Peyer's patch (tissue), 4 donors: ENCODE data around the gene TINAGL1. TPM values are rescaled to one million over a fixed set of nuclear protein-coding genes. Genes with fewer than 3 reads are reported as not detected.

Experiments
- DNase-seq, 3 donors: peaks; one replicate each; pipeline ENCODE4 v3.0.0-alpha.2; 2017 to 2019
- H3K27ac ChIP-seq, 4 donors: fragments of 200-600 bp; sonication (generic); one replicate each; pipeline ENCODE4 v1.5.1; 2016 to 2019
- H3K27me3 ChIP-seq, 2 donors: fragments of 200-600 bp; sonication (generic); one replicate each; pipeline ENCODE4 v1.5.1; 2019
- H3K36me3 ChIP-seq, 3 donors: fragments of 200-600 bp; sonication (generic); one replicate each; pipeline ENCODE4 v1.5.1; 2016 to 2019
- H3K4me1 ChIP-seq, 4 donors: fragments of 200-600 bp; sonication (generic); one replicate each; pipeline ENCODE4 v1.5.1; 2016 to 2019
- H3K4me3 ChIP-seq, 4 donors: fragments of 200-600 bp; sonication (generic); 1 replicate in 3 of 4; 2 replicates in 1 of 4; pipeline ENCODE4 v1.5.1; 2016 to 2019; ENCODE audit warnings: mild to moderate bottlenecking in 1 of 4
- H3K9me3 ChIP-seq, 4 donors: fragments of 200-600 bp; sonication (generic); one replicate each; pipeline ENCODE4 v1.5.1; 2016 to 2019; ENCODE audit warnings: mild to moderate bottlenecking in 1 of 4
- POLR2A ChIP-seq, 2 donors: fragments of 450-650 bp; IDR thresholded peaks; one replicate each; pipeline ENCODE4 v1.5.1; 2017; ENCODE audit warnings: antibody characterized with exemption in 2 of 2, mild to moderate bottlenecking in 2 of 2, moderate library complexity in 2 of 2
- total RNA-seq, 4 donors: library from RNA; depleted of rRNA; stranded (reverse); fragments of >200 nt; gene quantifications; one replicate each; pipeline ENCODE4 v1.1.0, GENCODE V29; 2016
- TF ChIP-seq, protein P1 (sequence below), 6 experiments: fragments of 450-650 bp in 4 of 6; fragments of 200-600 bp in 2 of 6; sonication (generic) in 1 of 6; IDR thresholded peaks; one replicate each; pipeline ENCODE4 v1.5.1; 2017 to 2019; ENCODE audit warnings: antibody characterized with exemption in 6 of 6, mild to moderate bottlenecking in 3 of 6, moderate library complexity in 1 of 6

Gene TINAGL1
- total RNA-seq, 4 donors from 2014 or later, result 112 to 215 (median 192) TPM

DNA sequence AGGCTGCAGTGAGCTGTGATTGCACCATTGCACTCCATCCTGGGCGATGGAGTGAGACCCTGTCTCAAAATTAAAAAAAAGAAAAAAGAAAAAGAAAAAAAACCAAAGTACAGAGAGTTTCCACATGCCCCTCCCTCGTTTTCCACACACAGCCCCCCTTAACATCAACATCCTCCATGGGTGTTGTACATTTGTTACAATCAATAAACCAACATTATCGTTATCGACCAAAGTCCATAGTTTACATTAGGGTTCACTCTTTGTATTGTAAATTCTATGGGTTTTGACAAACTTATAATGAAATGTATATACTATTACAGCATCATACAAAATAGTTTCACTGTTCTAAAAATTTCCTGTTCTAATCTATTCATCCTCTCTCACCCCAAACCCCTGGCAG is 15.9 kb upstream of the TINAGL1 start:
- no peak overlapping the region for H3K27ac ChIP-seq
- TF ChIP-seq, protein P1, sequence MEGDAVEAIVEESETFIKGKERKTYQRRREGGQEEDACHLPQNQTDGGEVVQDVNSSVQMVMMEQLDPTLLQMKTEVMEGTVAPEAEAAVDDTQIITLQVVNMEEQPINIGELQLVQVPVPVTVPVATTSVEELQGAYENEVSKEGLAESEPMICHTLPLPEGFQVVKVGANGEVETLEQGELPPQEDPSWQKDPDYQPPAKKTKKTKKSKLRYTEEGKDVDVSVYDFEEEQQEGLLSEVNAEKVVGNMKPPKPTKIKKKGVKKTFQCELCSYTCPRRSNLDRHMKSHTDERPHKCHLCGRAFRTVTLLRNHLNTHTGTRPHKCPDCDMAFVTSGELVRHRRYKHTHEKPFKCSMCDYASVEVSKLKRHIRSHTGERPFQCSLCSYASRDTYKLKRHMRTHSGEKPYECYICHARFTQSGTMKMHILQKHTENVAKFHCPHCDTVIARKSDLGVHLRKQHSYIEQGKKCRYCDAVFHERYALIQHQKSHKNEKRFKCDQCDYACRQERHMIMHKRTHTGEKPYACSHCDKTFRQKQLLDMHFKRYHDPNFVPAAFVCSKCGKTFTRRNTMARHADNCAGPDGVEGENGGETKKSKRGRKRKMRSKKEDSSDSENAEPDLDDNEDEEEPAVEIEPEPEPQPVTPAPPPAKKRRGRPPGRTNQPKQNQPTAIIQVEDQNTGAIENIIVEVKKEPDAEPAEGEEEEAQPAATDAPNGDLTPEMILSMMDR (IDR thresholded peaks at IDR 0.05), result no peak
- no peak for TF ChIP-seq POLR2A (IDR thresholded peaks at IDR 0.05)
- H3K4me1 ChIP-seq, result no peaks in the 10 kb centered on the region
- H3K36me3 ChIP-seq, result no peaks in the 10 kb centered on the region
- H3K4me3 ChIP-seq, result no peak overlapping the region
- no peaks in the 10 kb centered on the region for H3K27me3 ChIP-seq
- no peaks in the 10 kb centered on the region for H3K9me3 ChIP-seq
- no peak for DNase-seq

DNA sequence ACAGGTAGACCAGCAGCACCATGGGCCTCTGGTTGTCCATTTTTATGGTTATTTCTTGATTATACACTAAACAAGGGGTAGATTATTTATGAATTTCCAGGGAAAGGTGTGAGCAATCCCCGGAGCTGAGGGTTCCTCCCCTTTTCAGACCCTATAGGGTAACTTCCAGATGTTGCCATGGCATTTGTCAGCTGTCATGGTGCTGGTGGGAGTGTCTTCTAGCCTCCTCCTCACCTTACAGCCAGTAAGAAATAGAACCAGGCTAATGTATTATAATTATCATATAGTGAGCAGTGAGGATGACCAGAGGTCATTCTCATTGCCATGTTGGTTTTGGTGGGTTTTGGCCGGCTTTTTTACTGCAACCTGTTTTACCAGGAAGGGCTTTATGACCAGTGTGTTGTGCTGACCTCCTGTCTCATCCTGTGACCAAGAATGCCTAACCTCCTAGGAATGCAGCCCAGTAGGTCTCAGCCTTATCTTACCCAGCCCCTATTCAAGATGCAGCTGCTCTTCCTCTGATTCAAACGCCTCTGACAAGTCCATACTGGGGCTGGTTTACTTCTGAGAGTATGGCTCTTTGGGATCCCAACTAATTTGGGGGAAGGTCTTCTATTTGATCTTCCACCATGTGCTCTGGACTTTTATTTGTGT is 13.5 kb upstream of the TINAGL1 start:
- H3K4me1 ChIP-seq, result no peaks in the 10 kb centered on the region
- TF ChIP-seq, protein P1 (IDR thresholded peaks at IDR 0.05), result no peak
- no peak for TF ChIP-seq POLR2A (IDR thresholded peaks at IDR 0.05)
- peak overlapping the region in 1 of 4 donors; percentile 26 for H3K27ac ChIP-seq
- no peak overlapping the region for H3K4me3 ChIP-seq
- H3K9me3 ChIP-seq, result no peaks in the 10 kb centered on the region
- H3K27me3 ChIP-seq, result no peaks in the 10 kb centered on the region
- no peaks in the 10 kb centered on the region for H3K36me3 ChIP-seq
- DNase-seq, result peak in 1 of 3 donors; percentile 47

DNA sequence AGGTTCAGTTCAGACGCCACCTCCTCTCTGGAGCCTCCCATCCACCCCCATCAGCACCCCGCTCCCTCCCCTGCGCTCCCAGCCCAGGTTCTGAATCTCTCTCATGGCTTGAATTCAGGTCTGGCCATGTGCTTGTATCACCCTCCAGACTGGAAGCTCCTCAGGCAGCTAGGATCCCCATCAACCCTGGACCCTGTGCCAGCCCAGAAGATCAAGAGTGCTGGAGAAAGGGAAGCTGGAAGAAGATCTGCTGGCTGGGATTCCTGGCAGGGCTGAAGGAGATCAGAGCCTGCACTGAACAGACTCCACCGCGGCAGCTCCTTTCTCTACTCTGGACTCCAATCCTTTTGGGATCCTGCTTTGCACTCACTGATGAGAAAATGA is 11.7 kb upstream of the TINAGL1 start:
- Histone ChIP-seq H3K36me3 (no peaks in the 10 kb centered on the region), H3K9me3 (no peaks in the 10 kb centered on the region), H3K27me3 (no peaks in the 10 kb centered on the region), H3K4me1 (no peaks in the 10 kb centered on the region), H3K27ac (no peak overlapping the region), H3K4me3 (no peak overlapping the region)
- no peak for DNase-seq
- TF ChIP-seq POLR2A (IDR thresholded peaks at IDR 0.05), result no peak

DNA sequence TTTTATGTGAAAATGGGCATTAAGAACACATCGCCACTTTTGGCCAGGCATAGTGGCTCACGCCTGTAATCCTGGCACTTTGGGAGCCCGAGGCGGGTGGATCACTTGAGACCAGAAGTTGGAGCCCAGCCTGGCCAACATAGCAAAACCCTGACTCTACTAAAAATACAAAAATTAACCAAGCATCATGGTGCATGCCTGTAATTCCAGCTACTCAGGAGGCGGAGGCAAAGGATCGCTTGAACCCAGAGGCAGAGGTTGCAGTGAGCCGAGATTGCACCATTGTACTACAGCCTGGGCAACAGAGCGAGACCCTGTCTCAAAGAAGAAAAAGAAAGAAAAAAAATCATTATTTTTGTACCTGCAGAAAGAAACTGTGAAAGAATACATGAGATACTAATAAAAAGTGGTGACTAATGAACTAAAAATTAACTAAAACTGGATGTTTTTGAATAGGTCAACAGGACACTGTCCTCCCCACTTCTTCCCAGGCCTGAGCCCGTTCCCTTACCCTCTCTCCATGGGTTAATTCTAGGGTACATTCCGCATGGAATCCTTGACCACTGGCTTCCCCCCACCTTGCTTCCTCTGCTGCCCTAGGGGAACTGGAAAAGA is 8.3 kb upstream of the TINAGL1 start:
- H3K4me3 ChIP-seq, result no peak overlapping the region
- peak in 2 of 3 donors; percentile 15 to 32 for DNase-seq
- no peaks in the 10 kb centered on the region for H3K36me3 ChIP-seq
- H3K4me1 ChIP-seq, result peaks cover 0 to 6% (median 1%) of the 10 kb centered on the region in 4 donors
- H3K27ac ChIP-seq, result no peak overlapping the region
- TF ChIP-seq POLR2A (IDR thresholded peaks at IDR 0.05), result no peak
- TF ChIP-seq, protein P1 (IDR thresholded peaks at IDR 0.05), result no peak
- no peaks in the 10 kb centered on the region for H3K9me3 ChIP-seq
- no peaks in the 10 kb centered on the region for H3K27me3 ChIP-seq

DNA sequence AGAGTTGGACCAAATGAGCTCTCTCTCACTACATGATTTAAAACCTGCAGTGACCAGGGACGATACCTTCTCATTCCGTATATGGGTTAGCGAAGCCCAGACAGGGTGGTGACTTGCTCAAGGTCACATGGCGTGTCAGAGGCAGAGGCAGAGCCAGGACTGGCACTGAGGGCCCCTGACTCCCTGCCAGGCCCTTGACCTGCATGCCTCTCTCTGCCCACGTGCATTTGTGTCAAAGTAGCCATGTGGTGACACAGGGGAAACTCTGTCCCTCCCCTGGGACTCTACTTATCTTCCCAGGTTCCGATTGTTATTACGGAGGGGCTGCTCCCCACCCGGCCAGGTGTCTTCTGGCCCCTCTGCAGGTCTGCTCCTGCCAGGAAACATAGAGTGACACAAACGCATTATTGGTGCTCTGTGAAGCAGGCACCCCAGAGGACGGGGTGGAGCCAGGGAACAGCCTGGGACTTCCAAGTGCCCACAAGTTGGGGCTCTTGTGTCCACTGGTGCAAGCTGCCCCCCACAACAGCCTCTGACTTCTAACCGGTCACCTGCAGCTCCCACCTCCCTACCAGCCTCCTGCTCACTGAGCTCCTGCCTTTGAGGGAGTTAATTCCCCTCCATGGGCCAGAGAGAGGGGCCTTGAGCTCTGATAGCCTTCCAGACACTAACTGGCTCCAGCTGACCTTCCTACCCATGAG is 7.3 kb upstream of the TINAGL1 start:
- no peak overlapping the region for H3K27ac ChIP-seq
- H3K27me3 ChIP-seq, result no peaks in the 10 kb centered on the region
- no peaks in the 10 kb centered on the region for H3K36me3 ChIP-seq
- peak; percentile 8 to 35 (median 34) for DNase-seq
- no peaks in the 10 kb centered on the region for H3K9me3 ChIP-seq
- H3K4me3 ChIP-seq, result no peak overlapping the region
- TF ChIP-seq POLR2A (IDR thresholded peaks at IDR 0.05), result no peak
- TF ChIP-seq, protein P1 (IDR thresholded peaks at IDR 0.05), result no peak
- peaks cover 0 to 15% (median 2%) of the 10 kb centered on the region in 4 donors for H3K4me1 ChIP-seq
